GM12878 (cell line): Measurements from ENCODE around the gene MRTFB. TPM values are rescaled to one million over a fixed set of nuclear protein-coding genes. Genes with fewer than 3 reads are reported as not detected.

Source experiments
- MTA3 ChIP-seq: IDR thresholded peaks from 2 replicates; pipeline ENCODE4 v1.6.1; 2012; ENCODE audit warnings: low read length, inconsistent platforms, borderline replicate concordance
- MXI1 ChIP-seq: fragments of 150-350 bp; IDR thresholded peaks from 2 replicates; pipeline ENCODE4 v1.6.1; 2011; ENCODE audit warnings: low read depth, mild to moderate bottlenecking, inconsistent platforms, low read length, improper control_type of control experiment
- PML ChIP-seq: IDR thresholded peaks from 2 replicates; pipeline ENCODE4 v1.6.1; 2012; ENCODE audit warnings: low read length, inconsistent platforms
- SIX5 ChIP-seq: IDR thresholded peaks from 2 replicates; pipeline ENCODE4 v1.6.1; 2011; ENCODE audit warnings: mild to moderate bottlenecking, low read depth, low read length, moderate library complexity; ENCODE audit not compliant: severe bottlenecking
- SMAD5 ChIP-seq: IDR thresholded peaks from 2 replicates; pipeline ENCODE4 v1.6.1; 2016; ENCODE audit warnings: antibody characterized with exemption, low read depth
- polyA plus RNA-seq, 11 experiments: library from polyadenylated mRNA; depleted of rRNA in 4 of 11; unstranded in 6 of 11; stranded (reverse) in 5 of 11; fragments of >200 nt; fragmentation: Nextera tagmentation in 4 of 11; fragmentation: Illumina TruSeq in 1 of 11; extraction: Ambion mirVana in 4 of 11; extraction: Trizol in 1 of 11; gene quantifications; 1 replicate in 1 of 11; 2 replicates in 10 of 11; pipeline versions ENCODE4 v1.2.1 to v1.2.3, GENCODE V29; 2011 to 2016; ENCODE audit warnings: inconsistent platforms in 2 of 11, missing spikeins in 2 of 11, low read depth in 1 of 11
- total RNA-seq, 4 experiments: library from RNA; depleted of rRNA in 3 of 4; stranded (reverse); fragments of >200 nt in 3 of 4; fragmentation: Illumina TruSeq in 1 of 4; extraction: Trizol in 1 of 4; gene quantifications; 2 replicates each; pipeline versions ENCODE4 v1.2.1 to v1.2.3, GENCODE V29; 2013 to 2021
- TF ChIP-seq, protein P1 (sequence below): fragments of 450-650 bp; IDR thresholded peaks from 2 replicates; pipeline ENCODE4 v1.6.1; 2018; ENCODE audit warnings: borderline replicate concordance, mild to moderate bottlenecking; ENCODE audit not compliant: partially characterized antibody
- TF ChIP-seq, protein P2 (sequence below): fragments of 150-350 bp; IDR thresholded peaks from 2 replicates; pipeline ENCODE4 v1.6.1; 2016; ENCODE audit warnings: low read depth, low read length
- TF ChIP-seq, protein P3 (sequence below): IDR thresholded peaks from 2 replicates; pipeline ENCODE4 v1.6.1; 2012; ENCODE audit warnings: mild to moderate bottlenecking, low read depth, low read length

The MRTFB gene
- total and polyA plus RNA-seq, 10 of the 15 experiments (the other 5 are each of a cell fraction or from before 2014, with no cell fraction given), result 2.1 to 14.3 (median 8.0) TPM

DNA sequence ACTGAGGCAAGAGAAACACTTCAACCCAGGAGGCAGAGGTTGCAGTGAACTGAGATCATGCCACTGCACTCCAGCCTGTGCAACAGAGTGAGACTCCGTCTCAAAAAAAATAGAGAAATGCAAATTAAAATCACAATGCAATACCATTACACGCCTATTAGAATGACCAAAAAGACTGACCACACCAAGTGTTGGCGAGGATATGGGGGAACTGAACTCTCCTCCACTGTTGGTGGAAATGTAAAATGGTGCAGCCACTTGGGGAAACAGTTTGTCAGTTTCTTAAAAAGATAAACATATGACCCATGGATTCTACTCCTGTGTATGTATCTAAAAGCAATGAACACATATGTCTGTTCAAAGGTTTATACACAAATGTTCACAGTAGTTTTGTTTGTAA lies 204.8 kb downstream of the MRTFB start (continued):
- TF ChIP-seq, protein P1, sequence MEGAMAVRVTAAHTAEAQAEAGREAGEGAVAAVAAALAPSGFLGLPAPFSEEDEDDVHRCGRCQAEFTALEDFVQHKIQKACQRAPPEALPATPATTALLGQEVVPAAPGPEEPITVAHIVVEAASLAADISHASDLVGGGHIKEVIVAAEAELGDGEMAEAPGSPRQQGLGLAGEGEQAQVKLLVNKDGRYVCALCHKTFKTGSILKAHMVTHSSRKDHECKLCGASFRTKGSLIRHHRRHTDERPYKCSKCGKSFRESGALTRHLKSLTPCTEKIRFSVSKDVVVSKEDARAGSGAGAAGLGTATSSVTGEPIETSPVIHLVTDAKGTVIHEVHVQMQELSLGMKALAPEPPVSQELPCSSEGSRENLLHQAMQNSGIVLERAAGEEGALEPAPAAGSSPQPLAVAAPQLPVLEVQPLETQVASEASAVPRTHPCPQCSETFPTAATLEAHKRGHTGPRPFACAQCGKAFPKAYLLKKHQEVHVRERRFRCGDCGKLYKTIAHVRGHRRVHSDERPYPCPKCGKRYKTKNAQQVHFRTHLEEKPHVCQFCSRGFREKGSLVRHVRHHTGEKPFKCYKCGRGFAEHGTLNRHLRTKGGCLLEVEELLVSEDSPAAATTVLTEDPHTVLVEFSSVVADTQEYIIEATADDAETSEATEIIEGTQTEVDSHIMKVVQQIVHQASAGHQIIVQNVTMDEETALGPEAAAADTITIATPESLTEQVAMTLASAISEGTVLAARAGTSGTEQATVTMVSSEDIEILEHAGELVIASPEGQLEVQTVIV, result no peak
- TF ChIP-seq, protein P2, sequence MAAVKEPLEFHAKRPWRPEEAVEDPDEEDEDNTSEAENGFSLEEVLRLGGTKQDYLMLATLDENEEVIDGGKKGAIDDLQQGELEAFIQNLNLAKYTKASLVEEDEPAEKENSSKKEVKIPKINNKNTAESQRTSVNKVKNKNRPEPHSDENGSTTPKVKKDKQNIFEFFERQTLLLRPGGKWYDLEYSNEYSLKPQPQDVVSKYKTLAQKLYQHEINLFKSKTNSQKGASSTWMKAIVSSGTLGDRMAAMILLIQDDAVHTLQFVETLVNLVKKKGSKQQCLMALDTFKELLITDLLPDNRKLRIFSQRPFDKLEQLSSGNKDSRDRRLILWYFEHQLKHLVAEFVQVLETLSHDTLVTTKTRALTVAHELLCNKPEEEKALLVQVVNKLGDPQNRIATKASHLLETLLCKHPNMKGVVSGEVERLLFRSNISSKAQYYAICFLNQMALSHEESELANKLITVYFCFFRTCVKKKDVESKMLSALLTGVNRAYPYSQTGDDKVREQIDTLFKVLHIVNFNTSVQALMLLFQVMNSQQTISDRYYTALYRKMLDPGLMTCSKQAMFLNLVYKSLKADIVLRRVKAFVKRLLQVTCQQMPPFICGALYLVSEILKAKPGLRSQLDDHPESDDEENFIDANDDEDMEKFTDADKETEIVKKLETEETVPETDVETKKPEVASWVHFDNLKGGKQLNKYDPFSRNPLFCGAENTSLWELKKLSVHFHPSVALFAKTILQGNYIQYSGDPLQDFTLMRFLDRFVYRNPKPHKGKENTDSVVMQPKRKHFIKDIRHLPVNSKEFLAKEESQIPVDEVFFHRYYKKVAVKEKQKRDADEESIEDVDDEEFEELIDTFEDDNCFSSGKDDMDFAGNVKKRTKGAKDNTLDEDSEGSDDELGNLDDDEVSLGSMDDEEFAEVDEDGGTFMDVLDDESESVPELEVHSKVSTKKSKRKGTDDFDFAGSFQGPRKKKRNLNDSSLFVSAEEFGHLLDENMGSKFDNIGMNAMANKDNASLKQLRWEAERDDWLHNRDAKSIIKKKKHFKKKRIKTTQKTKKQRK, result no peak
- TF ChIP-seq MXI1, result no peak
- no peak for TF ChIP-seq MTA3
- TF ChIP-seq SMAD5, result no peak
- TF ChIP-seq SIX5, result no peak
- TF ChIP-seq, protein P3, sequence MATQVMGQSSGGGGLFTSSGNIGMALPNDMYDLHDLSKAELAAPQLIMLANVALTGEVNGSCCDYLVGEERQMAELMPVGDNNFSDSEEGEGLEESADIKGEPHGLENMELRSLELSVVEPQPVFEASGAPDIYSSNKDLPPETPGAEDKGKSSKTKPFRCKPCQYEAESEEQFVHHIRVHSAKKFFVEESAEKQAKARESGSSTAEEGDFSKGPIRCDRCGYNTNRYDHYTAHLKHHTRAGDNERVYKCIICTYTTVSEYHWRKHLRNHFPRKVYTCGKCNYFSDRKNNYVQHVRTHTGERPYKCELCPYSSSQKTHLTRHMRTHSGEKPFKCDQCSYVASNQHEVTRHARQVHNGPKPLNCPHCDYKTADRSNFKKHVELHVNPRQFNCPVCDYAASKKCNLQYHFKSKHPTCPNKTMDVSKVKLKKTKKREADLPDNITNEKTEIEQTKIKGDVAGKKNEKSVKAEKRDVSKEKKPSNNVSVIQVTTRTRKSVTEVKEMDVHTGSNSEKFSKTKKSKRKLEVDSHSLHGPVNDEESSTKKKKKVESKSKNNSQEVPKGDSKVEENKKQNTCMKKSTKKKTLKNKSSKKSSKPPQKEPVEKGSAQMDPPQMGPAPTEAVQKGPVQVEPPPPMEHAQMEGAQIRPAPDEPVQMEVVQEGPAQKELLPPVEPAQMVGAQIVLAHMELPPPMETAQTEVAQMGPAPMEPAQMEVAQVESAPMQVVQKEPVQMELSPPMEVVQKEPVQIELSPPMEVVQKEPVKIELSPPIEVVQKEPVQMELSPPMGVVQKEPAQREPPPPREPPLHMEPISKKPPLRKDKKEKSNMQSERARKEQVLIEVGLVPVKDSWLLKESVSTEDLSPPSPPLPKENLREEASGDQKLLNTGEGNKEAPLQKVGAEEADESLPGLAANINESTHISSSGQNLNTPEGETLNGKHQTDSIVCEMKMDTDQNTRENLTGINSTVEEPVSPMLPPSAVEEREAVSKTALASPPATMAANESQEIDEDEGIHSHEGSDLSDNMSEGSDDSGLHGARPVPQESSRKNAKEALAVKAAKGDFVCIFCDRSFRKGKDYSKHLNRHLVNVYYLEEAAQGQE, result no peak
- TF ChIP-seq PML, result no peak
- TF ChIP-seq, all 136 proteins: peak for 0
